Activated CD4-positive, alpha-beta memory T cell treated with anti-CD3 and anti-CD28 coated beads, Interleukin-2, amount 10 ng/mL, durations not matched to agents 7 days and 5 days (primary cell): Measurements from ENCODE around the gene TRAP1. TPM values are rescaled to one million over a fixed set of nuclear protein-coding genes. Genes with fewer than 3 reads are reported as not detected.

Source experiments
- CTCF ChIA-PET: fragments of 350-600 bp; sonication (Branson Sonifier 250); formaldehyde crosslinking; loops from one replicate; lab custom pipeline; 2021; ENCODE audit warnings: antibody characterized with exemption, inconsistent platforms; lab: Charles Lee
- POLR2A ChIA-PET: fragments of 350-600 bp; sonication (Branson Sonifier 250); formaldehyde crosslinking; loops from one replicate; lab custom pipeline; 2021; ENCODE audit warnings: antibody characterized with exemption; lab: Charles Lee
- DNase-seq: peaks from one replicate; pipeline ENCODE4 v3.0.0-alpha.2; 2020
- H3K27ac Mint-ChIP-seq: one replicate; pipeline ENCODE4 v1.8.0; 2021; ENCODE audit warnings: mild to moderate bottlenecking, mixed read lengths
- H3K27me3 Mint-ChIP-seq: one replicate; pipeline ENCODE4 v1.8.0; 2021; ENCODE audit warnings: mixed read lengths
- H3K36me3 Mint-ChIP-seq: one replicate; pipeline ENCODE4 v1.8.0; 2021; ENCODE audit warnings: low read depth, mixed read lengths
- H3K4me1 Mint-ChIP-seq: one replicate; pipeline ENCODE4 v1.8.0; 2021; ENCODE audit warnings: mixed read lengths
- H3K4me3 Mint-ChIP-seq: one replicate; pipeline ENCODE4 v1.8.0; 2021; ENCODE audit warnings: mild to moderate bottlenecking, mixed read lengths
- H3K9me3 Mint-ChIP-seq: one replicate; pipeline ENCODE4 v1.8.0; 2021; ENCODE audit warnings: mixed read lengths
- total RNA-seq, 2 experiments: library from RNA; stranded (reverse); gene quantifications; one replicate each; pipeline ENCODE4 v1.2.3, GENCODE V29; 2021

The TRAP1 gene
- total RNA-seq = 10 to 100 TPM; 81.0 to 87.6 TPM

DNA sequence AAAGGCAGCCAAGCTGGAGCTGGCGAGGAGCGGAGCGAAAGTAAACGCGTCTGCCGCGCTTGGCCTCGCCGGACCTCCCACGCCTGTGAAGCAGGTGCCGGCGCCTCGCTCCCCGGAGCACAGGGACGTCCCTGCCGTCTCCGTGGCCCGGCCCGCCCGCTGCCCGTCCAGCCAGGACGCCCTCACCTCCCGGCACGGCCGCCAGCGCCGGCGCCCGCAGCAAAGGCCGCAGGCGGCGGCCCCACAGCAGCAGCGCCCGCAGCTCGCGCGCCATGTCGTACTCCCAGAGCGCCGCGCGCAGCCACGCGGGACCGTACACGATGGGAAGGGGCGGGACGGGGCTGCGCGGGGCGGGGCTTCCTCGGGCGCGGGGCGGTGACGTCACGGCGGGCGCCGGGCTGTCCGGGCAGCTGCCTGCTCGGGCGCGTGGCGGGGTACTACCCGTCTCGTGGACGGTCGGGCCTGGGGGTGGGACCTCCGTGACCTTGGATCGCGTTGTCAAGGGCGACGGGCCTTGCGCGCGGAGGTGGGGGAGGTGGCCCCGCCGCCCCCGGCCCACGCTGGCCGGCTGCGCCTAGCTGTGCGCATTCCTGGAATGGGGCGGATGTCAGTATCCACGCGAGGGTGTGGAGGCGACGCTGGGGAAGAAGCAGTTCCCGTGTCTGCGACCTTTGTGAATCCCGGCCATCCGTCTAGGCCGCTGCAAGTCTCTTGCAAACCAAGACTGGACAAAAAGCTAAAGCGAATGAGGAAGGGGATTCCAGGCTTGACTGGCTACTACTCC is at the start of gene TRAP1:
TSS of gene TRAP1 (minus strand) at position 290 of the 784 bp plus-strand sequence. CDS start at position 274, 16 bp downstream.
- no peaks in the 10 kb centered on the region for H3K9me3 Mint-ChIP-seq
- POLR2A ChIA-PET = interaction anchor here (0.6 to 3.7 kb wide), 21 partner anchors 13 to 795 kb away, joined by 3 to 21 read pairs (median 4); partner anchors contain the start of genes CREBBP and ZNF174
- peaks cover 17% of the 10 kb centered on the region for H3K36me3 Mint-ChIP-seq
- H3K27ac Mint-ChIP-seq = peak within 1 kb of the TSS; percentile 83
- DNase-seq = peak; percentile 90
- peak within 1 kb of the TSS; percentile 90 for H3K4me3 Mint-ChIP-seq
- H3K4me1 Mint-ChIP-seq = peaks cover 37% of the 10 kb centered on the region
- no peaks in the 10 kb centered on the region for H3K27me3 Mint-ChIP-seq
- CTCF ChIA-PET = interaction anchor here (0.7 to 1.1 kb wide), 3 partner anchors 21 to 128 kb away, joined by 3 read pairs; no protein-coding TSS in a partner anchor

DNA sequence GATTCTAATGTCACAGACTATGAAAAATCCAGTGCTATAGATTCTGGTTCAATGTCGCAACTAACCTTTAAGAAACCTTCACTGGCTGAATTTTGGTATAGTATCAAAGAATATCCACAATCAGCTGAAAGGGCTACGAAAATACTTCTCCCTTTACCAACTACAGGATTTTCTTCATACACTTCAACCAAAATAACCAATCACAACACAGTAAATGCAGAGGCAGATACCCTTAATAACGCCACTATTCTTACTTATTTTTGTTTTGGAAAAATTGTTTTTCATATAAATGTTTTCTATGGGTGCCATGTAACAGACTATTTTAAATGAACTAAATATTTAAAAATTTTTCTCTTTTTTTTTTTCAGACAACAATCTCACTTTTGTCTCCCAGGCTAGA is 48.9 kb upstream of the TRAP1 start:
- no peak overlapping the region for H3K27ac Mint-ChIP-seq
- H3K4me1 Mint-ChIP-seq = no peaks in the 10 kb centered on the region
- no peak for DNase-seq
- POLR2A ChIA-PET = no interaction called here
- H3K4me3 Mint-ChIP-seq = no peak overlapping the region
- no peaks in the 10 kb centered on the region for H3K9me3 Mint-ChIP-seq
- CTCF ChIA-PET = no interaction called here
- H3K27me3 Mint-ChIP-seq = no peaks in the 10 kb centered on the region
- H3K36me3 Mint-ChIP-seq = peaks cover 47% of the 10 kb centered on the region

DNA sequence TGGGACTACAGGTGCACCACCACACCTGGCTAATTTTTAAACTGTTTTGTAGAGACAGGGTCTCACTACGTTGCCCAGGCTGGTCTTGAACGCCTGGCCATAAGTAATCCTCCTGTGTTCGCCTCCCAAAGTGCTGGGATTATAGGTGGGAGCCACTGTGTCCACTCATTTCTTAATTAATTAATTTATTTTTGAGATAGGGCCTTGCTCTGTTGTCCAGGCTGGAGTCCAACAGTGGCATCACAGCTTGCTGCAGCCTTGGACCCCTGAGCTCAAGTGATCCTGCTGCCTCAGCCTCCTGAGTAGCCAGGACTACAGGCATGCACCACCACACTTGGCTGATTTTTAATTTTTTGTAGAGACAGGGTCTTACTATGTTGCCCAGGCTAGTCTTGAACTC is 47.1 kb upstream of the TRAP1 start:
- Mint-ChIP-seq H3K36me3 (peaks cover 41% of the 10 kb centered on the region), H3K27ac (no peak overlapping the region), H3K27me3 (no peaks in the 10 kb centered on the region), H3K4me1 (no peaks in the 10 kb centered on the region), H3K9me3 (no peaks in the 10 kb centered on the region), H3K4me3 (no peak overlapping the region)
- no peak for DNase-seq
- POLR2A ChIA-PET = no interaction called here
- CTCF ChIA-PET = no interaction called here

DNA sequence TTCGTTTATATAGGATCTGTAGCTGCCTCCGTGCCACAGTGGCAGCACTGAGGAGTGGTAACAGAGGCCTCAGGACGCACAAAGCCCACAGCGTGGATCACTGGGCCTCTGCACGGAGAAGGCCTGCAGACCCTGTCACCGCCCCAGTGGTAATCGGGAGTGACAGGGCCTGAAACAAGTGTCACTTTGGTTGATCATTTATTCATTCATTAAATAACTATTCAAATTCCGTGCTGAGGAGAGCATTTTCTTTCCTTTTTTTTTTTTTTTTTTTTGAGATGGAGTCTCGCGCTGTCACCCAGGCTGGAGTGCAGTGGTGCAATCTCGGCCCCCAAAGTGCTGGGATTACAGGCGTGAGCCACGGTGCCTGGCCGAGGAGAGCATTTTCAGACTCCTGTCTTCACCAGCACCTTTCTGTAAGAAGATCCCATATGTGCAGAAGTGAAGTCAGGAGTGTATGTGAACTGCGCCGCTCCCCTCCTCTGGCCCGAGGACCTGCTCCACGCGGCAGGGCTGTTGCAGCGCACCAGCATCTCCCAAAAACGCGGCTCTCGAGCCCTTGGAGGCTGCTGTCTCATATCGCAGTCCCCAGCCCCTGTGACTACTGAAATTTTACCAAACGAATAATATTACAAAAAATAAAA is 44.9 kb upstream of the TRAP1 start:
- H3K4me3 Mint-ChIP-seq = no peak overlapping the region
- ChIA-PET CTCF (no interaction called here), POLR2A (no interaction called here)
- no peaks in the 10 kb centered on the region for H3K9me3 Mint-ChIP-seq
- no peak for DNase-seq
- H3K27ac Mint-ChIP-seq = no peak overlapping the region
- no peaks in the 10 kb centered on the region for H3K27me3 Mint-ChIP-seq
- peaks cover 25% of the 10 kb centered on the region for H3K36me3 Mint-ChIP-seq
- H3K4me1 Mint-ChIP-seq = no peaks in the 10 kb centered on the region

DNA sequence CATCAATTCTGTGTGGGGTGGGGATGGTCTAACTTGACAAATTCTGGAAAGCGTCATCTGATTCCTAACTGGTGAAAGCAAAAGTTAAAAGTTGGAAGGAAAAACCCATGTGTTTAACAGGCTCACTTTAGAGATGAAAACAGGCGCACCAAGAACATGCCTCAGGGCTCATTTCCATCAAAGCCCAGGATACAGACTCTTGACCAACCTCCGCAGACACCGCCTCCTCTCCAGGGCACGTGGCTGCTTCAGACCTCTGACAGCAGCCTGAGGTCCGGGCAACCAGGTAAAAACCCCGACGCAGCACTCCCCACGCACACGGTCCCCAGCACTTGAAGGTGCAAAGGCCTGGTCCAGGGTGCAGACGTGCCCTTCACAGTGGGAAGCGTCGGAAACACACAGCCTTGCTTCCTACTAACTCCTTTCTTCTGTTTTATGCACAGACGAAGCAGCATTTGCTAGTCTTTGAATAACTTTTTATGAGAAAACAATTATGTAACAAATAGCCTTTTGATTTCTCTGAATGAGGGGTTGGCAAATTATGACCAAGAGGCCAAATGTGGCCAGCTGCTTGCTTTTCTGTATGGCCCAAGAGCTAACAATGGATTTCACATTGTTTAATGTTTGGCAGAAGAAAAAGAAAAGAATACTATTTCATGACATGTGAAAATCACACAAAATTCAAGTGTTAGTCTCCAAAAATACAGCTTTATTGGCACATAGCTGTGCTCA is 44.2 kb upstream of the TRAP1 start:
- H3K4me3 Mint-ChIP-seq = no peak overlapping the region
- no peaks in the 10 kb centered on the region for H3K27me3 Mint-ChIP-seq
- no peak overlapping the region for H3K27ac Mint-ChIP-seq
- POLR2A ChIA-PET = no interaction called here
- no peak for DNase-seq
- no peaks in the 10 kb centered on the region for H3K9me3 Mint-ChIP-seq
- H3K36me3 Mint-ChIP-seq = peaks cover 22% of the 10 kb centered on the region
- CTCF ChIA-PET = no interaction called here
- H3K4me1 Mint-ChIP-seq = no peaks in the 10 kb centered on the region

DNA sequence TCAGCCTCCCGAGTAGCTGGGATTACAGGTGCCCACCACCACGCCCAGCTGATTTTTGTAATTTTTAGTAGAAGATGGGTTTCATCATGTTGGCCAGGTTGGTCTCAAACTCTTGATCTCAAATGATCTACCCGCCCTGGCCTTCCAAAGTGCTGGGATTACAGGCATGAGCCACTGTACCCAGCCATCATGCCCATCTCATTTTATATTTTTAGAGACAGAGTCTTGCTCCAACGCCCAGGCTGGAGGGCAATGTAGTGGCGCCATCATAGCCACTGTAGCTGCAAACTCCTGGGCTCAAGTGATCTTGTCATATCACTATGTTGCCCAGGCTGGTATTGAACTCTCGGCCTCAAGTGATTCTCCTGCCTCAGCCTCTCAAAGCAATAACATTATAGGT is 43.2 kb upstream of the TRAP1 start:
- DNase-seq = no peak
- Mint-ChIP-seq H3K4me3 (no peak overlapping the region), H3K27ac (no peak overlapping the region), H3K36me3 (peaks cover 16% of the 10 kb centered on the region), H3K27me3 (no peaks in the 10 kb centered on the region), H3K9me3 (no peaks in the 10 kb centered on the region), H3K4me1 (no peaks in the 10 kb centered on the region)
- CTCF ChIA-PET = no interaction called here
- POLR2A ChIA-PET = no interaction called here

DNA sequence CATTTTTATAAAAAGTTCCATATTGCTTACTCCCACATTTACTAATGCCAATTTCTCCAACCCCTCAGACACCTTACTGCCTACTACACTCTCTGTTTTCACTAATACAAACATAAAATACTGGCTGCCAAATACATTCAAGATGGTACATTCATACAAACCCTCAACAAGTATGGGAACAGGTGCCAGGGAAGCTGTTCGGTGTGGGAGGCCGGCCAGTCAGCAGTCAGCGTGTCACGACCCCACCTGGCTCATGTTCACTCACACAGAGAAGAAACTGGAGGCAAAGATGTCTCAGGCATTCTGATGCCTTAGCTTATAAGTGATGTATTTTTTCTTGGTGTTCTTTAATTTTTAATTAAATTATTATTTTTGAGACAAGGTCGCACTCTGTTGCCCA is 42.4 kb upstream of the TRAP1 start:
- Mint-ChIP-seq H3K36me3 (peaks cover 16% of the 10 kb centered on the region), H3K4me3 (no peak overlapping the region), H3K4me1 (no peaks in the 10 kb centered on the region), H3K27me3 (no peaks in the 10 kb centered on the region), H3K27ac (no peak overlapping the region), H3K9me3 (no peaks in the 10 kb centered on the region)
- ChIA-PET POLR2A (no interaction called here), CTCF (interaction anchor here (0.6 kb wide), 2 partner anchors 63 to 436 kb away, joined by 3 to 4 read pairs; no protein-coding TSS in a partner anchor)
- no peak for DNase-seq

DNA sequence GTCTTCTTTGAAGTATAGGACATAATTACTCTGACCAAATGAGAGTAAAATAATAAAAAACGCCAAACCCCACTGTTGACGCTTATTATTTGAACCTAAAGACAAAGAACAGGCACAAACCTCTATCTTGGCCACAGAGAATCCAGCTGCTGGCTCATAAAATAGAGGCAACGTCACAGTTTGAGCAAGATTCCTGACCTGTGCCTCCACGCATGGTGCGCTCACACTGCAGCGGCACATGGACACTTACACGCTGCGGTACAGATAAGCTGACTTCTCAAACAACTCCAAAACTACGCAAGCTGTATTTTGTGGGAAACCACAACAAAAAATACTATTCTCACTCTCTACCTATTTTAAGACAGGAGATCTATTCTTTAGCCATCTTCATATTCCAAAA is 38.8 kb upstream of the TRAP1 start:
- Mint-ChIP-seq H3K4me3 (no peak overlapping the region), H3K4me1 (no peaks in the 10 kb centered on the region), H3K27me3 (no peaks in the 10 kb centered on the region), H3K36me3 (peaks cover 30% of the 10 kb centered on the region), H3K9me3 (no peaks in the 10 kb centered on the region), H3K27ac (no peak overlapping the region)
- ChIA-PET POLR2A (no interaction called here), CTCF (no interaction called here)
- DNase-seq = no peak

DNA sequence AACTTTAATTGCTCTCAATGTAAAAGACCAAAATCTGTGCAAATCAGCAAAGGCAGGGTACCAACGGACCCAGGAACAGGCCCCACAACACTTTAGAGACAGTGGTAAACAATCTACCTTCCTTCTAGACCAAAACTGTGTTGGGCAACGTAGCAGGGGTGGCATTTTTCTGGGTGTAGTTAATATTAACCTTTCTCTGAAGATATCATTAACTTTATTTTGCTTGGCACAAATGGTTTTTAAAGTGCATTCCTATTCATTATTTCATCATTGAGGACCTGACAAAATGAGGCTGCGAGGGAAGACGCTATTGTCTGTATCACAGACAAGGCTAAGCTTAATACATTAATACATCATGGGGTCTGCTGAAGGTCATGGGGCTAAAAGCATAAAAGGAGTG is 37.9 kb upstream of the TRAP1 start:
- no peaks in the 10 kb centered on the region for H3K9me3 Mint-ChIP-seq
- no peak for DNase-seq

DNA sequence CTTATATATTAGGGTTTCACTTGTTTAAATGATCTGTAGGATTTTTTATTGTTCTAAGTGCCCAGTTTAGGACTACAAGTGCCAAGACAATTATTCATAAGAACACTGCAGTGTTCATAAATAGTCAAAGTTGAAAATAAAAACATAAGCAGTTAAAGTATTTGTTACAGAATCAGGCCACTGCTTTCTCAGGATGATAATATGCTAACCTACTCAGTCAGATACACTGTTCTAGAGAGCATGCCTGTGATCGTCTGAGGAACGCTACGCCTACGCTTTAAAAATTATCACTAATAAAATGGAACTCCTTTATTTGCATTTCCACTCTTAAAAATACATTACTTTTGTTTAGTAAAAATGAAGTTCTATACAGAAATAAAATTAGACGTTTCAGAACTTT is 37.4 kb upstream of the TRAP1 start:
- no peak for DNase-seq
- Mint-ChIP-seq H3K4me3 (no peak overlapping the region), H3K9me3 (no peaks in the 10 kb centered on the region), H3K36me3 (peaks cover 40% of the 10 kb centered on the region), H3K27me3 (no peaks in the 10 kb centered on the region), H3K4me1 (peaks cover 9% of the 10 kb centered on the region), H3K27ac (no peak overlapping the region)
- CTCF ChIA-PET = no interaction called here
- POLR2A ChIA-PET = no interaction called here

More for the DNA sequence above, 37.9 kb upstream of the TRAP1 start:
- POLR2A ChIA-PET = no interaction called here
- no peak overlapping the region for H3K4me3 Mint-ChIP-seq
- CTCF ChIA-PET = no interaction called here
- H3K27me3 Mint-ChIP-seq = no peaks in the 10 kb centered on the region
- peaks cover 4% of the 10 kb centered on the region for H3K4me1 Mint-ChIP-seq
- H3K36me3 Mint-ChIP-seq = peaks cover 36% of the 10 kb centered on the region
- no peak overlapping the region for H3K27ac Mint-ChIP-seq

DNA sequence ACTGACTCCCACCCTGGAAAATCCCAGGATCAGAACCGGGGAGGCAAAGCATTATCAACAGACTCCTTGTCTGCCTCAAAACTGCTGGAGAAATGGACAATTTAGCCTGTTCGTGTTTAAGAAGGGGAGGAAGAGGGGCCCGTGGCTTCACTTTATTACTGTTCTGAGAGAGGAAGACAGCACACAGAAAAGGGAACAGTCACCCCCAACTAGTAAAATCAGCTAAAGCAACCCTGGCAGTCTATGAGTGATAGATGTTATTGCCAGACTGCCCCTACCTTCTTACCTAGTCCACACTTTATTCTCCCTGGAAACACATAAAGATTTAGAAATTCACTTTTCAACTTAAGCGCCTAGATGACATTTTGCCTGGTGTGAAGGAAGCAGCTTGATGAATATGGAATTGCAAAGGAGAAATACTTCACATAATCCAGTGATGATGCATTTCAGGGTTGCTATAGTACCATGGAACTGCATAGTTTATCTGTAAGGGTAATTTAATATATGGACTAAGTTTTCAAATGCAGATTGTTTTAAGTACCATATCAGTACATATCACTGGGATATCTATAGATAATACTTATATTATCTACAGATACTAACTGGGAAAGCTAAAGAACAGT is 36.9 kb upstream of the TRAP1 start:
- Mint-ChIP-seq H3K9me3 (no peaks in the 10 kb centered on the region), H3K27me3 (no peaks in the 10 kb centered on the region), H3K4me1 (peaks cover 11% of the 10 kb centered on the region), H3K27ac (no peak overlapping the region), H3K4me3 (no peak overlapping the region), H3K36me3 (peaks cover 40% of the 10 kb centered on the region)
- ChIA-PET CTCF (no interaction called here), POLR2A (no interaction called here)
- no peak for DNase-seq

DNA sequence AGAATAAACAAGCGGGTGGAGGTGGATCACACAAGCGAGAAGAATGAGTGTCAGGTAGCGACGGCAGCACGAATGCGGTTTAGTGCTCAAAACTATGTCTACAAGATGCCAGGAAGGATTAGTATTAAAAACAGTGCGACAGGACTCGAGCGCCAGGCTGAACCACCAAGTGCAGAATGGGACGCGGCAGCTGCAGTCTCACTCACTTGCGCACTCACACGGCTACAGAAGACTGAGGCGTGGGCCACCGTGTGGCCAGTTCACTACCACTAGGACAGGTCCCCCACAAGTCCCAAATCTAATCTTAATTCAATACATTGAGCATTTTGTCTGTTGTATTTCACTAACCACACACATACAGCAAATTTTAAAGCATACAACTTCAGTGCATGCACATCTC is 35.7 kb upstream of the TRAP1 start:
- no peak overlapping the region for H3K4me3 Mint-ChIP-seq
- no peak overlapping the region for H3K27ac Mint-ChIP-seq
- ChIA-PET CTCF (no interaction called here), POLR2A (no interaction called here)
- peaks cover 45% of the 10 kb centered on the region for H3K36me3 Mint-ChIP-seq
- H3K9me3 Mint-ChIP-seq = no peaks in the 10 kb centered on the region
- DNase-seq = no peak
- H3K27me3 Mint-ChIP-seq = no peaks in the 10 kb centered on the region
- H3K4me1 Mint-ChIP-seq = peaks cover 12% of the 10 kb centered on the region

DNA sequence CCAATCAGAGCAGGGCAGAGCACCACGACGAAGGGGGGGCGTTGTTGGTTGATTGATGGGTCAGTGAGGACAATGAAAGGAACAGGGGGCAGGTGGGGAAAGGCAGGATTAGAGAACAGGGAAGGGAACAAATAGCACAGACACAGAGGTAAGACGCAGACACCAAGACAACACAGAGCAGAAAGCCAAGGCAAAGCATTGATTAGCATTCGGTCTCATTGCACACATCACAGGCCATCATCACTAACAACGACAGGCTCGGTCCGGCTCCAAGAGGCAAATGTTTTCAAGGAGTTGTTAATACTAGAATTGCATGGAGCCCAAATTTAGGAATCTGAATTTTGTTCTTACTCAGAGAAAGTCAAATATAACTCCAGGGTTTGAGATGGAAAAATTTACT is 34.6 kb upstream of the TRAP1 start:
- H3K36me3 Mint-ChIP-seq = peaks cover 49% of the 10 kb centered on the region
- H3K27me3 Mint-ChIP-seq = no peaks in the 10 kb centered on the region
- DNase-seq = no peak
- H3K4me1 Mint-ChIP-seq = peaks cover 12% of the 10 kb centered on the region
- CTCF ChIA-PET = interaction anchor here (0.7 kb wide), 2 partner anchors 185 to 493 kb away, joined by 3 to 5 read pairs; no protein-coding TSS in a partner anchor
- no peak overlapping the region for H3K4me3 Mint-ChIP-seq
- H3K9me3 Mint-ChIP-seq = no peaks in the 10 kb centered on the region
- POLR2A ChIA-PET = no interaction called here
- no peak overlapping the region for H3K27ac Mint-ChIP-seq
